C4-2B (cell line): ENCODE measurements around the gene NPTN.

ENCODE experiments used
- H3K27ac ChIP-seq: fragments of 450-650 bp; 2 replicates; pipeline ENCODE4 v1.5.1; 2017
- ZFX ChIP-seq: fragments of 450-650 bp; IDR thresholded peaks from 2 replicates; pipeline ENCODE4 v1.6.1; 2017
- TF ChIP-seq, protein P1 (sequence below): fragments of 450-650 bp; conservative IDR thresholded peaks from 2 replicates; pipeline ENCODE4 v1.5.1; 2017; ENCODE audit warnings: mild to moderate bottlenecking

The NPTN gene

DNA sequence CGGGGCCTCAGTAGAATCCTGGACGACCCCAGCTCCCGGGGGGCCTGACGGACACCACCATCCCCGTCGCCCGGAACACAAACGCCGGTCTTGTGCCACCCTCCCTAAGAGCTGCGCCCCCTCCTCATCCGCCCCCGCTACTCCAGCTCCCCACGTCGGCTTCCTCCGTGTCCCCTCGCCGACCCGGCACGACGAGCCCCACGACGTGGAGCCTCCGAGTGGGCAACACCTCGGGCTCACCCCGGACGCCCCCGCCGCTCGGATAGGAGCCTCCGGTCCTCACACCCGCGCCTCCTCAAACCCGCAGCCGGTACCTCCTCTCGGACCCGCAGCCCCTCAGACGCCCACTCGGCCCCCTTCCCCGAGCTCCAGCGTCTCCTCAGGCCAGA lies 525 bp downstream of the NPTN start:
- peak overlapping the region; percentile 72 for H3K27ac ChIP-seq
- no peak for TF ChIP-seq ZFX
- TF ChIP-seq, protein P1, sequence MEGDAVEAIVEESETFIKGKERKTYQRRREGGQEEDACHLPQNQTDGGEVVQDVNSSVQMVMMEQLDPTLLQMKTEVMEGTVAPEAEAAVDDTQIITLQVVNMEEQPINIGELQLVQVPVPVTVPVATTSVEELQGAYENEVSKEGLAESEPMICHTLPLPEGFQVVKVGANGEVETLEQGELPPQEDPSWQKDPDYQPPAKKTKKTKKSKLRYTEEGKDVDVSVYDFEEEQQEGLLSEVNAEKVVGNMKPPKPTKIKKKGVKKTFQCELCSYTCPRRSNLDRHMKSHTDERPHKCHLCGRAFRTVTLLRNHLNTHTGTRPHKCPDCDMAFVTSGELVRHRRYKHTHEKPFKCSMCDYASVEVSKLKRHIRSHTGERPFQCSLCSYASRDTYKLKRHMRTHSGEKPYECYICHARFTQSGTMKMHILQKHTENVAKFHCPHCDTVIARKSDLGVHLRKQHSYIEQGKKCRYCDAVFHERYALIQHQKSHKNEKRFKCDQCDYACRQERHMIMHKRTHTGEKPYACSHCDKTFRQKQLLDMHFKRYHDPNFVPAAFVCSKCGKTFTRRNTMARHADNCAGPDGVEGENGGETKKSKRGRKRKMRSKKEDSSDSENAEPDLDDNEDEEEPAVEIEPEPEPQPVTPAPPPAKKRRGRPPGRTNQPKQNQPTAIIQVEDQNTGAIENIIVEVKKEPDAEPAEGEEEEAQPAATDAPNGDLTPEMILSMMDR = no peak

DNA sequence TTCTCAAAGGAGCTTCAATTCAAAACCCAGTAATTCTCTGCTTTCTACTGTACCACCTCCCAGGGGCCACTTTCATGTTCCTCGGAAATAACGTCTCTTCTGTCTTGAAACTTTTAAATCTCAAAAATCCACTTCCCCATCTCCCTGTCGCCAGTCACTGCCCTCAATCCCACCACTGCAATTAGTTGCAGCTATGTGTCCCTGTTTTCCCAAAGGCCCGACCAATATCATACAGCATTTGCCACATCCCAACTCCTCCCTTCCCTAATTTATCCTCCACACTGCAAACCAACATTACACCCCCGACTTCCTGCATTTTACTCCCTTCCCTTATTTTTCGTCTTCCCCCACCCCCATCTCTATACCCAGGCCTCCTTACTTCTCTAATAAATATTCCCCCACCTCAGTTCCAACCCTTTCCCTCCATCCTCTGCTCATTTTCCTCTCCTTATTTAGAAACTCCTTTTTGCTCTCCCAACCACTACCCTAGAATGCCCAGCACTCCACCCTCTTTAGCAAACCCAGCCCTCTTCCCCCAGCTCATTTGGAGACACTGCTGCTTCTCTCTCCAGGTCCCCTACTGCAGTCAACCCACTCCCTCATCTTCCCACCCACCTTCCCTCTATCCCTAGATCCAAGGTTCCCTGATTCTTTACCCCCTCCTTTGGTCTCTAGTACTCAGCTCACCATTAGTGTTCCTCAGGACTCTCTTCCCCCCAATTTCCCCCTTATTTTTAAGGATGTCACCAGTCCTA lies 1.1 kb downstream of the NPTN start:
- peak overlapping the region; percentile 72 for H3K27ac ChIP-seq
- TF ChIP-seq ZFX = no peak
- TF ChIP-seq, protein P1 = no peak

DNA sequence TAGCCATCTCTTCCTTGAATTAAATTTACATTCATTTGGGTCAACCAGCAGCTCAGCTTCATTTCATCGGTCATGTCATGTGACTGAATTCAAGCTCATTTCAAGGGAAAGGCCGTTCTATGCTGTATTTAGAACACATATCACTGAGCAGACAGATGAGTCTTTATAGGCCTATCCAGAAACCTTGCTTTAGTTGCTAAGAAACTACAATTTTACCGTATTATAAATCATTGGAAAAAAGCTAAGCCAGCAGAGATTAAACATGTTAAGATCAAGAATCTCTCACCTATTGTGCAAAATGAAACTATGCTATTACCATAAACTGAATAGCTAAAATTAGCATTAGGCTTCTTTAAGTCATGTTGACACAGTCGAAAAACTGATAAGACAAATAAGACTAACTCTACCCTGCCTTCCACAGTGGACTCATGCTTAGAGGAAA lies 2.2 kb downstream of the NPTN start:
- no peak for TF ChIP-seq ZFX
- TF ChIP-seq, protein P1 = no peak
- no peak overlapping the region for H3K27ac ChIP-seq

DNA sequence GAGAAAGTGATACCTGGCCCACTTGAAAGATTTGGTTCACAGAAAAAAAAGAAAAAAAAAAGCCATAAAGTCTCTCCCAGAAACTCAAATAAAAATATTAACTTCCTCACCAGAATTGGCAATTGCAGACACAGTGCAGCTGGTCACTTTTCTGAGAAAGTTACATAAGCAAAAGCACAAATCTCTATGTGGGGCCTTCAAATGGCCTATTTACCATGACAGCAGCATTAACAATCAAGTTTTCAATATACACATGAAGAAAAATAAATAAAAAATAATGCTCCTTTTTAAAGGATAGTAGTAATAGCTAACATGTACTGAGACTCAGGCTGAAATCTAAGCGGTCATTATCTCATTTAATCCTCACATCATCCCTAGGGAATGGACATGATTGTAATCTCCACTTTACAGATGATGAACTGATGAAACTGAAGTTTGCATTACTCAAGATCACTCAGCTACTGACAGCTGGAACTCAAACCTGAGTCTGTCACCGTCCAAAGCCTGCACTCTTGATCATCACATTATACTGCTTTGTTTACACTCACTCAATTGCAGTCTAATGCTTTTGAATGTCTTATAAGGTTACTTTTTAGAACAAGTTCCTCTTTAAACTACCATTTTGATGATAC lies 3.3 kb downstream of the NPTN start:
- no peak for TF ChIP-seq ZFX
- TF ChIP-seq, protein P1 = no peak
- H3K27ac ChIP-seq = no peak overlapping the region

DNA sequence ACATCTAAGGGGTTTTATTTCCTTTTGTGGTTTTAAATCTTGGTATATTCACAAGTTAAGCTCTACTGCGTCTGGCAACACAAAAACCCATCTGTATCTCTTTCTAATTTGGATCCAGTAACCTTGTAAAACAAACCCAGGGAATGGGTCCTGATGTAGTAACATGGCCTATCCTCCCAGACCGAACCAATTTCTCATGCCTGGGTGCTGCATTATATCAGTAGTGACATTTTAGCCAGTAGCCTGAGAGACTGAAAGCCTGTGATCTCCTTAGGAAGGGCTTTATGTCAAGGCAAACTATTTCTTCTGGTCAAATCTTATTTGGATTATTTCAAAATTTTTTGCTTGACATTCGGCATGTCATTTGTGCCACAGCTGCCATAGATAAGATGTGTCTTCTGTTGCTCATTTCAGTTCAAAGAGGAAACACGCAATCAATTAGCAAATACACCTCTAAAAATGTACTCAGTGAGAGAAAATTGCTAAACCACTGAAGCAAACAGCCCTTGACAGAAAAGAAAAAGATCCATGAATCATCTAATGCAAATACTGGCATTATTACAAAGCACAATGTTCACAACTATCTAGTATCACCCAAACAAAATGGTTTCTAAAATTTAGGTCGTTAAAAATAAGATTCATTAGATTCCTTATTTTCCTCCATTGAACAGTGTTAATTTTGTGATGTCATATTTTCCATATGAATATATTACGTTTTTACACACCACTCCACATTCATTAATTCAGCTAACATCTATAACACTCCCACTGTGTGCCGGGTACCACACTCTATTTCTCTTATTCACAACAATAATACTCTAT lies 4.0 kb downstream of the NPTN start:
- TF ChIP-seq ZFX = no peak
- TF ChIP-seq, protein P1 = no peak
- no peak overlapping the region for H3K27ac ChIP-seq

DNA sequence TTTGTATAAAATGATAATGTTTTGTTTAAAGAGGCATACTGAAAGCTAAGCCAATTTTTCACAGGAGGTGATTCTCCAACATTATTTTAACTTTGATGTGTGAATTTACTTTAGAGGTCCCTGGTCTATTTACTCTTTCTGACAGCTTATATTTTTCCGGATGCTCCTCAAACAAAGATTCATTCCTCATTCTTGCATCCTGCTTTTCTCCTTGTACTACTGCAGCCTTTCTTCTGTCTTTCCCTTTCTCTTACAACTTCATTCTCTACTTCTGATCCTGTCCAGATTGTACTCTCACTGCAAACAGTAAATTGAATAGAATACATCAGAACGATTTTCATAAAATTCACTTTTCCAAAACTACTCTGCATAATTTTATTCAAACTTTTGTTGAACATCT lies 5.1 kb downstream of the NPTN start:
- no peak overlapping the region for H3K27ac ChIP-seq
- TF ChIP-seq ZFX = no peak
- TF ChIP-seq, protein P1 = no peak

DNA sequence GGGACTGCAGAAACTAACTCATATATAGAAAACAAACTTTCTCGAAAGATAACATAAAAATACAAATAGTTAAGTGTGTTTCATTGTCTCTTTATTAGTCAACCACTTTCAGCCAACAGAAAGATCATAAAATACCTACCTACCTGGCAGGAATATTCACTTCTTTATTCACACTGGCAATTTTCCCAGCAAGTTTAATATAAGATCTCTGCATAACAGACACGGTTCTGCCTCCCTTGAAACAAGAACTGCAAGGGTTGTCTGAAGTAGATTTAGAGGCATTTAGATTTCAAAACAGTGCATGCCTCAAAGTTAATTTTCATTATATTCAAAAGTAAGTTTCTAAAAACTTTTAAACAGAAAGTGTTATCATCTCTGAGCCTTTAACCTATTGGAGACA lies 7.1 kb downstream of the NPTN start:
- no peak overlapping the region for H3K27ac ChIP-seq
- TF ChIP-seq ZFX = no peak
- TF ChIP-seq, protein P1 = peak; percentile 3; the same call in 1 of the 2 replicates
